Testis (tissue), 3 donors: ENCODE data around the gene PRKCZ. TPM values are rescaled to one million over a fixed set of nuclear protein-coding genes. Genes with fewer than 3 reads are reported as not detected.

Source experiments
- DNase-seq: peaks from one replicate; pipeline ENCODE4 v3.0.0-alpha.2; 2019
- H3K27ac ChIP-seq, 2 donors: fragments of 200-600 bp; sonication (generic); one replicate each; pipeline ENCODE4 v1.5.1; 2019
- H3K27me3 ChIP-seq: fragments of 200-600 bp; sonication (generic); one replicate; pipeline ENCODE4 v1.5.1; 2019
- H3K36me3 ChIP-seq: fragments of 200-600 bp; sonication (generic); one replicate; pipeline ENCODE4 v1.5.1; 2017; ENCODE audit warnings: low read depth; ENCODE audit errors: missing control alignments
- H3K4me1 ChIP-seq: fragments of 200-600 bp; sonication (generic); one replicate; pipeline ENCODE4 v1.5.1; 2019
- H3K4me3 ChIP-seq, 2 donors: fragments of 200-600 bp; sonication (generic); one replicate each; pipeline ENCODE4 v1.5.1; 2017 to 2019
- H3K9me3 ChIP-seq: fragments of 200-600 bp; sonication (generic); one replicate; pipeline ENCODE4 v1.5.1; 2017
- POLR2A ChIP-seq: fragments of 450-650 bp; IDR thresholded peaks from one replicate; pipeline ENCODE4 v1.6.1; 2017; ENCODE audit warnings: antibody characterized with exemption, mild to moderate bottlenecking, moderate library complexity
- WGBS, 2 donors: methylation state at CpG; one replicate each; pipeline ENCODE4 v1.1.5; 2018; 5-methylcytosine and 5-hydroxymethylcytosine counted together
- intact Hi-C: fragments of 100-400 bp; cut with DNase I; formaldehyde crosslinking; loops from one replicate; pipeline ENCODE4 v1.15.1; 2023; ENCODE audit warnings: low total_unique reads
- polyA plus RNA-seq: library from polyadenylated mRNA; stranded (reverse); fragments of 350-450 nt; fragmentation: Illumina TruSeq; extraction: RNeasy Lipid Tissue Mini Kit (QIAGEN cat#74804); gene quantifications from one replicate; pipeline ENCODE4 v1.2.3, GENCODE V29; 2014; ENCODE audit warnings: low read depth, low replicate concordance; ENCODE audit not compliant: insufficient read depth
- total RNA-seq, 2 donors: library from RNA; depleted of rRNA; stranded (reverse); fragments of >200 nt; gene quantifications; one replicate each; pipeline ENCODE4 v1.2.3, GENCODE V29; 2016
- TF ChIP-seq, protein P1 (sequence below), 3 experiments: fragments of 450-650 bp in 2 of 3; fragments of 200-600 bp in 1 of 3; sonication (generic) in 1 of 3; IDR thresholded peaks; one replicate each; pipeline ENCODE4 v1.5.1; 2016 to 2019; ENCODE audit warnings: antibody characterized with exemption in 3 of 3, mild to moderate bottlenecking in 2 of 3, moderate library complexity in 1 of 3

Gene PRKCZ
- total and polyA plus RNA-seq, 3 donors from 2014 or later, result 86.4 to 142 (median 123) TPM

DNA sequence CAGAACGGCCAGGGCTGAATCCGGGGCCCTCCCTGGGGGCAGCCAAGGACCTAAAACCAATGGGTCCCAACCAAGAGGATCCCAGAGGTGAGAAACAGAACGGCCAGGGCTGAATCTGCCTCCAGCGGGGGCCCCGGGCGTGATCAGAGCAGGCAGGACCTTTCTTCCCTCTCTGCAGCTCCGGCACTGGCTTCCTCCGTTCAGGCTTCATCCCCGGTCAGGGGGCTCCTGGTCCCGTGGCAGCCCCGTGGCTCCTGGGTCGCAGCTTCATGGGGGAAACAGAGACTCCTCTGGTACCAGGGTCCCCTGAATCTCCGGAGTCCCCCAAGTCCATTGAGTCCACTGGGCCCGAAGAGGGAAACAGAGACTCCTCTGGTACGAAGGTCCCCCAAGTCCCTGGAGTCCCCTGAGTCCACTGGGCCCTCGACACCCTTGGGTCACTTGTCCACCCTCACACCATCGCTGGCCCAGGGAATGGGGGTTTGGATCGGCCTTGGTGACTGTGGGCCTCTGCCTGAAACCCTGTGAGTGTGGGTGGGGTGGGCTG lies 60.1 kb downstream of the PRKCZ start:
- TF ChIP-seq, protein P1, sequence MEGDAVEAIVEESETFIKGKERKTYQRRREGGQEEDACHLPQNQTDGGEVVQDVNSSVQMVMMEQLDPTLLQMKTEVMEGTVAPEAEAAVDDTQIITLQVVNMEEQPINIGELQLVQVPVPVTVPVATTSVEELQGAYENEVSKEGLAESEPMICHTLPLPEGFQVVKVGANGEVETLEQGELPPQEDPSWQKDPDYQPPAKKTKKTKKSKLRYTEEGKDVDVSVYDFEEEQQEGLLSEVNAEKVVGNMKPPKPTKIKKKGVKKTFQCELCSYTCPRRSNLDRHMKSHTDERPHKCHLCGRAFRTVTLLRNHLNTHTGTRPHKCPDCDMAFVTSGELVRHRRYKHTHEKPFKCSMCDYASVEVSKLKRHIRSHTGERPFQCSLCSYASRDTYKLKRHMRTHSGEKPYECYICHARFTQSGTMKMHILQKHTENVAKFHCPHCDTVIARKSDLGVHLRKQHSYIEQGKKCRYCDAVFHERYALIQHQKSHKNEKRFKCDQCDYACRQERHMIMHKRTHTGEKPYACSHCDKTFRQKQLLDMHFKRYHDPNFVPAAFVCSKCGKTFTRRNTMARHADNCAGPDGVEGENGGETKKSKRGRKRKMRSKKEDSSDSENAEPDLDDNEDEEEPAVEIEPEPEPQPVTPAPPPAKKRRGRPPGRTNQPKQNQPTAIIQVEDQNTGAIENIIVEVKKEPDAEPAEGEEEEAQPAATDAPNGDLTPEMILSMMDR (IDR thresholded peaks at IDR 0.05), result no peak
- TF ChIP-seq POLR2A, result no peak
- WGBS, 2 donors, result 80 to 96% methylated on average over 2 to 16 of the region's 18 CpGs
- H3K4me3 ChIP-seq, result no peak overlapping the region
- H3K9me3 ChIP-seq, result no peaks in the 10 kb centered on the region
- no peak for DNase-seq
- H3K36me3 ChIP-seq, result no peaks in the 10 kb centered on the region
- intact Hi-C loops, result no loop called here
- H3K27me3 ChIP-seq, result no peaks in the 10 kb centered on the region
- H3K27ac ChIP-seq, result no peak overlapping the region
- no peaks in the 10 kb centered on the region for H3K4me1 ChIP-seq

DNA sequence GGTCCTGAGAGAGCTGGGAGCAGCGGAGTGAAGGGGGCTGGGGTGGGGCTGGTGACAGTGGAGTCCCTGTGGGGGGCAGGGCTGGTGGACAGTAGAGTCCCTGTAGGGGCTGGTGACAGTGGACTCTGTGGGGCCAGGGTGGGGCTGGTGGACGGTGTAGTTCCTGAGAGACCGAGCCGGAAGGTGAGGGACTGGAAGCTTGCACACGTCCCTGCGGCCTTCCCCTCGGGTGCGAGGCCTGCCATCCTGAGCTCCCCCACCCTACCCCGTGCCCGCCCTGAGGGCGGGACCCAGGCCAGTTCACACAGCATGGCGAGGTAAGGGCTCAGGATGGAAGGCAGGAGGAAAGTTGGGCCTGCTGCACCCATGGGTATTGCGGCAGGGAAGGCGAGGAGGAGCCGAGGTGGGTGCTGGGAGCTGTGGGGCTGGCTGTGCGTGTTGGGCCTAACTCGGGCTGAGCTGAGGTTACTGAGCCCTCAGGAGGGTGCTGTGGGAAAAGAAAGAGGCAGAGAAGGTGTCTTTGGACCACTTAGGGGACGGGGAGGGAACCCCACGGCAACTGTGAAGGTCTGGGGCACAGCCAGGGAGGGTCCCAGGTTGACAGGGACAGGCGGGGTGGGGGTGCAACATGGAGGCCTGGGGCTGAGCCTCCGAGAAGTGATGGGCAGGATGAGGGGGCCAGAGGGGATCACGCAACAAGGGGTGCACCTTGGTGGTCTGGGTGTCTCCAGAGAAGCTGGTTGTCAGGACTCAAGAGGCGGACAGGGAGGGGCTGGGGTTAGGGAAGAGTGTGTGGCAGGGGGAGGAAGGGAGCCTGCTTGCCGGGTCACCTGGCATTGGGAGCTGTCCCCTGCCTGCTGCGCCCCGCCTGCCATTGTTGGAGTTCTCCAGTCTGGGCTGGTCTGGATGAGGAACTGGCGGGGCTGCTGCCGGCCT lies 60.8 kb downstream of the PRKCZ start:
- H3K27me3 ChIP-seq, result no peaks in the 10 kb centered on the region
- TF ChIP-seq POLR2A, result no peak
- TF ChIP-seq, protein P1 (IDR thresholded peaks at IDR 0.05), result no peak
- 89 to 93% methylated on average over 25 to 28 of the region's 28 CpGs for WGBS, 2 donors
- H3K9me3 ChIP-seq, result no peaks in the 10 kb centered on the region
- DNase-seq, result no peak
- H3K36me3 ChIP-seq, result no peaks in the 10 kb centered on the region
- no peak overlapping the region for H3K27ac ChIP-seq
- H3K4me1 ChIP-seq, result no peaks in the 10 kb centered on the region
- intact Hi-C loops, result no loop called here
- no peak overlapping the region for H3K4me3 ChIP-seq

DNA sequence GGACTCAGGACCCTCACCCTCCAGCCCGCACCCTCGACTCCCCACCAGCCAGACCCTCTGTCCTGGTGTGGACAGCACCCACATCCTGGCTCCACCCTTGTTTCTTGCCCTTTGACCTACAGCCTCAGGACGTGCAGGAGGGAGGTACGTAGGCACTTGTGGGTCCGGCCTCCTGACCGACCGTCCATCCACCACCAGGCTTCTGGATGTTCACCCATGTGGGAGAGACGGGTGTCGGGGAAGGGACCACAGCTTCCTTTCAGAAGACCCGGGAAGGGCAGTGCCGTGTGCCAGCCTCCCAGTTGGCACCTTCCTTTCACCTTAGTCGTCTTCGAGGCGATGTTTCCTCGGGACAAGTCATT lies 61.4 kb downstream of the PRKCZ start:
- no peak for DNase-seq
- H3K36me3 ChIP-seq, result no peaks in the 10 kb centered on the region
- H3K9me3 ChIP-seq, result no peaks in the 10 kb centered on the region
- WGBS, 2 donors, result 93 to 94% methylated on average over 15 of the region's 15 CpGs
- no peaks in the 10 kb centered on the region for H3K27me3 ChIP-seq
- H3K4me1 ChIP-seq, result no peaks in the 10 kb centered on the region
- no peak overlapping the region for H3K27ac ChIP-seq
- no peak for TF ChIP-seq POLR2A
- TF ChIP-seq, protein P1 (IDR thresholded peaks at IDR 0.05), result no peak
- no peak overlapping the region for H3K4me3 ChIP-seq
- intact Hi-C loops, result no loop called here

DNA sequence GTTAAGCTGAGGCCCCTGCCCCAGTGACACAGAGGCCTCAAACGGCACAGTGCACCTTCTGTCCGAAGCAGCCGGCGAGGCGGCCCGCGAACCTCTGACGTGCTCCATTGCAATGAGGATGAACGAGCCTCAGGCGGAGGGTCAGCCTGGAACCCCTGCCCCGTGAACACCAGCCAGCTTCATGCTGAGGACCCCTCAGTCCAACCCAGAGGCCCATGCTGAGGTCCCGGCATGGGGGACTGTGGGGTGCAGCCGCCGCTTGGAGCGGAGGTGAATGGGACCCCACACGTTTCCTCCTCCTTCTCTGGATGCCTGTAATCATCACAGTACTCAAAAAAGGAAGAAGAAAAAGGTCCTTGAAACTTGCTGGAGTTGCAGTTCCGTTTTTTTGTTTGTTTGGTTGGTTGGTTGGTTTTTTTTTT lies 62.1 kb downstream of the PRKCZ start:
- 71 to 84% methylated on average over 14 to 17 of the region's 17 CpGs for WGBS, 2 donors
- no peaks in the 10 kb centered on the region for H3K36me3 ChIP-seq
- intact Hi-C loops, result no loop called here

More for the DNA sequence above, 62.1 kb downstream of the PRKCZ start:
- Histone ChIP-seq H3K9me3 (no peaks in the 10 kb centered on the region), H3K27me3 (no peaks in the 10 kb centered on the region), H3K4me1 (no peaks in the 10 kb centered on the region), H3K27ac (no peak overlapping the region), H3K4me3 (no peak overlapping the region)
- DNase-seq, result no peak
- TF ChIP-seq, protein P1 (IDR thresholded peaks at IDR 0.05), result no peak
- no peak for TF ChIP-seq POLR2A
